Effector memory CD4-positive, alpha-beta T cell (primary cell): ENCODE results near the gene MACO1.

Experiments
- DNase-seq, 3 donors: peaks; one replicate each; pipeline ENCODE4 v3.0.0-alpha.2; 2020
- H3K27ac ChIP-seq: 2 replicates; pipeline ENCODE4 v1.7.0; 2013; ENCODE audit warnings: mild to moderate bottlenecking, low read length, moderate library complexity; ENCODE audit not compliant: insufficient read depth, poor library complexity, severe bottlenecking
- H3K27me3 ChIP-seq: replicated peaks from 2 replicates; pipeline ENCODE4 v1.7.0; 2013; ENCODE audit warnings: mild to moderate bottlenecking, low read length; ENCODE audit not compliant: insufficient read depth, control insufficient read depth, poor library complexity, severe bottlenecking
- H3K36me3 ChIP-seq: 2 replicates; pipeline ENCODE4 v1.7.0; 2013; ENCODE audit warnings: mild to moderate bottlenecking, low read length, moderate library complexity; ENCODE audit not compliant: control insufficient read depth, insufficient read depth
- H3K4me1 ChIP-seq: 2 replicates; pipeline ENCODE4 v1.7.0; 2013; ENCODE audit warnings: low read length, mild to moderate bottlenecking; ENCODE audit not compliant: control insufficient read depth, insufficient read depth, poor library complexity, severe bottlenecking
- H3K4me3 ChIP-seq: 2 replicates; pipeline ENCODE4 v1.7.0; 2013; ENCODE audit warnings: low read length, low read depth, mild to moderate bottlenecking; ENCODE audit not compliant: insufficient read depth, poor library complexity, severe bottlenecking
- H3K9me3 ChIP-seq: 2 replicates; pipeline ENCODE4 v1.7.0; 2013; ENCODE audit warnings: mild to moderate bottlenecking, low read length, moderate library complexity; ENCODE audit not compliant: control insufficient read depth

MACO1 gene

GRCh38 chr1:25530186-25531081, 99.7 kb downstream of the MACO1 start:
- no peaks in the 10 kb centered on the region for H3K27me3 ChIP-seq
- no peaks in the 10 kb centered on the region for H3K9me3 ChIP-seq
- H3K36me3 ChIP-seq, result no peaks in the 10 kb centered on the region
- H3K4me1 ChIP-seq, result no peaks in the 10 kb centered on the region
- H3K27ac ChIP-seq, result no peak overlapping the region
- DNase-seq, result no peak
- H3K4me3 ChIP-seq, result no peak overlapping the region

- Histone ChIP-seq H3K27ac (no peak overlapping the region), H3K36me3 (no peaks in the 10 kb centered on the region), H3K4me1 (no peaks in the 10 kb centered on the region), H3K27me3 (no peaks in the 10 kb centered on the region), H3K4me3 (no peak overlapping the region), H3K9me3 (no peaks in the 10 kb centered on the region)
- no peak for DNase-seq
Observed at GRCh38 chr1:25531082-25531461, 100.4 kb downstream of the MACO1 start.

GRCh38 chr1:25532970-25533369, 102.3 kb downstream of the MACO1 start:
- Histone ChIP-seq H3K27me3 (no peaks in the 10 kb centered on the region), H3K4me1 (no peaks in the 10 kb centered on the region), H3K27ac (no peak overlapping the region), H3K9me3 (no peaks in the 10 kb centered on the region), H3K36me3 (no peaks in the 10 kb centered on the region), H3K4me3 (no peak overlapping the region)
- no peak for DNase-seq

GRCh38 chr1:25533775-25534409, 103.2 kb downstream of the MACO1 start:
- no peak overlapping the region for H3K4me3 ChIP-seq
- H3K27ac ChIP-seq, result no peak overlapping the region
- H3K27me3 ChIP-seq, result no peaks in the 10 kb centered on the region
- H3K36me3 ChIP-seq, result no peaks in the 10 kb centered on the region
- no peak for DNase-seq
- H3K4me1 ChIP-seq, result no peaks in the 10 kb centered on the region
- no peaks in the 10 kb centered on the region for H3K9me3 ChIP-seq

GRCh38 chr1:25534410-25534788, 103.7 kb downstream of the MACO1 start:
- H3K27me3 ChIP-seq, result no peaks in the 10 kb centered on the region
- no peak for DNase-seq
- H3K36me3 ChIP-seq, result no peaks in the 10 kb centered on the region
- H3K4me3 ChIP-seq, result no peak overlapping the region
- H3K4me1 ChIP-seq, result no peaks in the 10 kb centered on the region
- H3K27ac ChIP-seq, result no peak overlapping the region
- H3K9me3 ChIP-seq, result no peaks in the 10 kb centered on the region

- H3K27me3 ChIP-seq, result no peaks in the 10 kb centered on the region
- H3K4me3 ChIP-seq, result no peak overlapping the region
- no peaks in the 10 kb centered on the region for H3K36me3 ChIP-seq
- no peak for DNase-seq
- no peak overlapping the region for H3K27ac ChIP-seq
- no peaks in the 10 kb centered on the region for H3K9me3 ChIP-seq
- no peaks in the 10 kb centered on the region for H3K4me1 ChIP-seq
Observed at GRCh38 chr1:25536124-25536523, 105.4 kb downstream of the MACO1 start.

GRCh38 chr1:25537153-25537831, 106.6 kb downstream of the MACO1 start:
- no peak for DNase-seq

GRCh38 chr1:25538191-25538767, 107.6 kb downstream of the MACO1 start:
- Histone ChIP-seq H3K27me3 (no peaks in the 10 kb centered on the region), H3K27ac (no peak overlapping the region), H3K4me3 (no peak overlapping the region), H3K4me1 (peaks cover 2% of the 10 kb centered on the region), H3K36me3 (no peaks in the 10 kb centered on the region), H3K9me3 (no peaks in the 10 kb centered on the region)
- no peak for DNase-seq

More at GRCh38 chr1:25537153-25537831, 106.6 kb downstream of the MACO1 start:
- Histone ChIP-seq H3K36me3 (no peaks in the 10 kb centered on the region), H3K27ac (no peak overlapping the region), H3K27me3 (no peaks in the 10 kb centered on the region), H3K9me3 (no peaks in the 10 kb centered on the region), H3K4me1 (no peaks in the 10 kb centered on the region), H3K4me3 (no peak overlapping the region)

- no peak overlapping the region for H3K4me3 ChIP-seq
- H3K4me1 ChIP-seq, result peaks cover 17% of the 10 kb centered on the region
- H3K27ac ChIP-seq, result no peak overlapping the region
- no peaks in the 10 kb centered on the region for H3K36me3 ChIP-seq
- no peaks in the 10 kb centered on the region for H3K27me3 ChIP-seq
- H3K9me3 ChIP-seq, result no peaks in the 10 kb centered on the region
- no peak for DNase-seq
Observed at GRCh38 chr1:25540750-25541342, 110.1 kb downstream of the MACO1 start.
